AG04450 (cell line): Measurements from ENCODE around the gene TMEM125. TPM values are rescaled to one million over a fixed set of nuclear protein-coding genes. Genes with fewer than 3 reads are reported as not detected.

Experiments used
- CTCF ChIA-PET: fragments of 300-600, 350-600 bp; formaldehyde crosslinking; extraction: SDS; loops from one replicate; lab custom pipeline; 2022; ENCODE audit warnings: antibody characterized with exemption, inconsistent platforms; lab: Charles Lee
- POLR2A ChIA-PET: fragments of 350-600 bp; formaldehyde crosslinking; extraction: SDS; loops from one replicate; lab custom pipeline; 2021; ENCODE audit warnings: antibody characterized with exemption, inconsistent platforms; lab: Yijun Ruan, JAX
- DNase-seq: peaks from one replicate; pipeline ENCODE4 v3.0.0-alpha.2; 2011; ENCODE audit warnings: low read depth, low spot score
- H3K27ac ChIP-seq: one replicate; pipeline ENCODE4 v1.5.1; 2012; ENCODE audit warnings: low read depth, low read length, control low read depth
- H3K27me3 ChIP-seq: one replicate; pipeline ENCODE4 v1.6.0; 2012; ENCODE audit warnings: low read length; ENCODE audit not compliant: control insufficient read depth, insufficient read depth
- H3K4me3 ChIP-seq: 2 replicates; pipeline ENCODE4 v1.5.1; 2011; ENCODE audit warnings: mild to moderate bottlenecking, low read depth, low read length, control low read depth
- H3K9me3 ChIP-seq: 2 replicates; pipeline ENCODE4 v1.5.1; 2012; ENCODE audit warnings: low read length; ENCODE audit not compliant: control insufficient read depth, insufficient read depth
- polyA plus RNA-seq: library from polyadenylated mRNA; depleted of rRNA; stranded (reverse); fragments of >200 nt; gene quantifications from 2 replicates; pipeline ENCODE4 v1.2.3, GENCODE V29; 2011
- TF ChIP-seq, protein P1 (sequence below): IDR thresholded peaks from 2 replicates; pipeline ENCODE4 v1.5.1; 2011; ENCODE audit warnings: low read depth, low read length, control low read depth, inconsistent platforms

Gene TMEM125
- polyA plus RNA-seq, 1 experiment = not detected

DNA sequence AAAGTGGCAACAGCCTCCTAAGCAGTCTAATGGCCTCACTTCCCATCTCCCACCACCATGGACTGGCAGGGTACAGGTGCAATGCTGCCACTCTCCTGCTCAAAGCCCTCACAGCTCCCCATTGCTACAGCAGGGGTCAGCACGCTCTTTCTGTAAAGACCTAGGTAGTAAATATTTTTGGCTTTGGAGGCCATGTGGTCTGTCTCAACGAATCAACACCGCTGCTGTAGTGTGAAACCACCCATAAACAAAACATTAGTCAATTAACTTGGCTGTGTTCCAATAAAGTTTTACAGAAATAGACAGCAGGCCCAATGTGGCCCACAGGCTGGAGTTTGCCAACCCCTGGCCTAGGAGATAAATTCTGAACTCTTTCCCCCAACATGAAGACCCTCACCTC, 44.6 kb upstream of the TMEM125 start:
- ChIA-PET CTCF (interaction anchor here (6.5 kb wide), 1 partner anchor 188 kb away, joined by 141 read pairs; no protein-coding TSS in a partner anchor), POLR2A (no interaction called here)
- no peak overlapping the region for H3K4me3 ChIP-seq
- no peaks in the 10 kb centered on the region for H3K27me3 ChIP-seq
- no peak overlapping the region for H3K27ac ChIP-seq
- no peaks in the 10 kb centered on the region; the same call in 1 of the 2 replicates for H3K9me3 ChIP-seq
- DNase-seq = no peak
- TF ChIP-seq, protein P1, sequence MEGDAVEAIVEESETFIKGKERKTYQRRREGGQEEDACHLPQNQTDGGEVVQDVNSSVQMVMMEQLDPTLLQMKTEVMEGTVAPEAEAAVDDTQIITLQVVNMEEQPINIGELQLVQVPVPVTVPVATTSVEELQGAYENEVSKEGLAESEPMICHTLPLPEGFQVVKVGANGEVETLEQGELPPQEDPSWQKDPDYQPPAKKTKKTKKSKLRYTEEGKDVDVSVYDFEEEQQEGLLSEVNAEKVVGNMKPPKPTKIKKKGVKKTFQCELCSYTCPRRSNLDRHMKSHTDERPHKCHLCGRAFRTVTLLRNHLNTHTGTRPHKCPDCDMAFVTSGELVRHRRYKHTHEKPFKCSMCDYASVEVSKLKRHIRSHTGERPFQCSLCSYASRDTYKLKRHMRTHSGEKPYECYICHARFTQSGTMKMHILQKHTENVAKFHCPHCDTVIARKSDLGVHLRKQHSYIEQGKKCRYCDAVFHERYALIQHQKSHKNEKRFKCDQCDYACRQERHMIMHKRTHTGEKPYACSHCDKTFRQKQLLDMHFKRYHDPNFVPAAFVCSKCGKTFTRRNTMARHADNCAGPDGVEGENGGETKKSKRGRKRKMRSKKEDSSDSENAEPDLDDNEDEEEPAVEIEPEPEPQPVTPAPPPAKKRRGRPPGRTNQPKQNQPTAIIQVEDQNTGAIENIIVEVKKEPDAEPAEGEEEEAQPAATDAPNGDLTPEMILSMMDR = no peak

GRCh38 chr1:43227143-43227764, 42.5 kb upstream of the TMEM125 start:
- H3K27ac ChIP-seq = no peak overlapping the region
- H3K9me3 ChIP-seq = no peaks in the 10 kb centered on the region; the same call in 1 of the 2 replicates
- H3K27me3 ChIP-seq = no peaks in the 10 kb centered on the region
- DNase-seq = peak; percentile 36
- TF ChIP-seq, protein P1 = peak; percentile 93
- POLR2A ChIA-PET = interaction anchor here (1.2 kb wide), 2 partner anchors 21 to 131 kb away, joined by 4 to 5 read pairs; partner anchors contain the start of gene CDC20
- CTCF ChIA-PET = interaction anchor here (0.6 to 6.5 kb wide), 34 partner anchors 8 to 856 kb away, joined by 3 to 141 read pairs (median 4); partner anchors contain the start of genes CDC20, KDM4A, MED8 and SZT2
- no peak overlapping the region for H3K4me3 ChIP-seq

DNA sequence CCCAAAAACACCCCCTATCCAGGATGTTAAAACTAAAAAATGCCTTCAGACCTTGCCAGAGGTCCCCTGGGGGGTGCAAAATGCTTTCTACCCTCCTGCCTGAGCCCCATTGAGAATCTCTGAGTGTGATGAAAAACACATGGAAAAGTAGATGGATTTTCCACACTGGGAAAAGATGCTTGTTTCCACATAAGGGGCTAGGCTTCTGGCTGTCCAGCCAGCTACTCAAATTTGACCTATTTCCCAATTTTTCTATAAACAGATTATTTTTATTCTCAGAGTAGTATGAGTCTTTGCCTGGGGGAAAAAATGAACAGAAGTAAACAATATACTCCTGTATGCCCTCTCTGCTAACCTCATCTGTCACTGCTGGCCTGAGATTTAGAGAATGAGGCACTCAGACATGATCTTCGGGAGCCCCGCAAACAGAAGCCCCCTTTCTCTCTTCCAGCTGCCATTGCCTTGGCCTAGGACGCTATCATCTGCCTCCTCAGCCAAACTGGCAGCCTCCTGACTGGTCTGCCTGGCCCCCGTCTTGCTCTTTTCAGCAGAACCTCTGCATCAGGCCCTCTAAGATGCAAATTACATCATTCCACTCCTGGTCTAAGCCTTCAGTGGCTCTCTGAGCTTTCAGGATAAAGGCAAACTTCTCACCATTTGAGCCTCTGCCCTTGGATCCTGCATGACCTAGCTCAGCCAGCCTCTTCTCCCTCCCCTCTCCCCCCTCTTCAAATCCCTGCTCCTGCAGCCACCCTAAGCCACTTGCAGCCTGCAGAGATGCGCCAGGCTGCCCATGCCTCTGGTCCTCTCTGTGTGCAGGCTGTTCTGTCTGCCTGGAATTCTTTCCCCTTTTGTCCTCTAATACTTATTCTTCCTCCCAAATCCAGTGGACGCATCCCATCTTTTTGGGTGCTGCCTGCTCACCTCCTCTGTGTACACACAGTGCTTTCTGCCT, 39.7 kb upstream of the TMEM125 start:
- ChIA-PET POLR2A (interaction anchor here (0.6 to 1.2 kb wide), 3 partner anchors 136 to 159 kb away, joined by 3 to 5 read pairs (median 3); partner anchors contain the start of genes MED8 and SZT2), CTCF (interaction anchor here (0.6 to 6.5 kb wide), 4 partner anchors 62 to 206 kb away, joined by 3 to 141 read pairs (median 4); partner anchors contain the start of gene ELOVL1)
- DNase-seq = no peak

GRCh38 chr1:43232074-43232473, 37.7 kb upstream of the TMEM125 start:
- no peaks in the 10 kb centered on the region for H3K27me3 ChIP-seq
- no peak overlapping the region for H3K4me3 ChIP-seq
- DNase-seq = peak; percentile 36
- CTCF ChIA-PET = interaction anchor here (1.0 to 1.1 kb wide), 2 partner anchors 126 to 182 kb away, joined by 4 to 5 read pairs; no protein-coding TSS in a partner anchor
- H3K27ac ChIP-seq = peak overlapping the region; percentile 42
- TF ChIP-seq, protein P1 = no peak
- POLR2A ChIA-PET = interaction anchor here (0.7 to 1.9 kb wide), 3 partner anchors 13 to 135 kb away, joined by 4 to 5 read pairs (median 5); partner anchors contain the start of genes CDC20 and ELOVL1
- H3K9me3 ChIP-seq = no peaks in the 10 kb centered on the region

More for the DNA sequence above, 39.7 kb upstream of the TMEM125 start:
- TF ChIP-seq, protein P1 = no peak
- peak overlapping the region; percentile 81 for H3K27ac ChIP-seq
- no peak overlapping the region for H3K4me3 ChIP-seq
- H3K27me3 ChIP-seq = no peaks in the 10 kb centered on the region
- no peaks in the 10 kb centered on the region for H3K9me3 ChIP-seq
